Measurements from ENCODE around the gene SELPLG.
"Not testable (repeated sequence)": the region's sequence is repeated elsewhere in the genome, so short reads cannot be mapped to it uniquely, and the experiment has no call there.

Gene SELPLG

GRCh38 chr12:108638141-108638827, 4.6 kb upstream of the SELPLG start:
- no peak for DNase-seq

- no peak for DNase-seq
These were observed 3.7 kb upstream of the SELPLG start for GRCh38 chr12:108637222-108637971.

GRCh38 chr12:108635997-108636808, 2.5 kb upstream of the SELPLG start:
- no peak for DNase-seq

GRCh38 chr12:108635201-108635996, 1.7 kb upstream of the SELPLG start:
- DNase-seq = peak in 1 of 2 donors; percentile 39

- DNase-seq = peak; percentile 37 to 53
These were observed 652 bp upstream of the SELPLG start for GRCh38 chr12:108634341-108634751.

GRCh38 chr12:108633081-108633533, 587 bp downstream of the SELPLG start:
- no peak for DNase-seq

- DNase-seq = not testable (repeated sequence)
These were observed 2.4 kb downstream of the SELPLG start for GRCh38 chr12:108631261-108631660.

GRCh38 chr12:108630481-108631207, 3.0 kb downstream of the SELPLG start:
- DNase-seq = peak in 1 of 2 donors; percentile 15

- DNase-seq = peak; percentile 63 to 64
These were observed 3.7 kb downstream of the SELPLG start for GRCh38 chr12:108629824-108630476.

GRCh38 chr12:108629151-108629550, 4.5 kb downstream of the SELPLG start:
- DNase-seq = no peak

GRCh38 chr12:108627134-108627920, 6.4 kb downstream of the SELPLG start:
- DNase-seq = no peak

- no peak for DNase-seq
These were observed 8.5 kb downstream of the SELPLG start for GRCh38 chr12:108625228-108625627.

GRCh38 chr12:108623577-108623976, 10.1 kb downstream of the SELPLG start:
- DNase-seq = no peak

GRCh38 chr12:108622921-108623514, 10.7 kb downstream of the SELPLG start:
- DNase-seq = no peak

GRCh38 chr12:108622421-108622820, 11.3 kb downstream of the SELPLG start:
- DNase-seq = no peak

GRCh38 chr12:108621161-108621560, 12.5 kb downstream of the SELPLG start:
- no peak for DNase-seq

- DNase-seq = no peak
These were observed 13.3 kb downstream of the SELPLG start for GRCh38 chr12:108620236-108620879.

- no peak for DNase-seq
These were observed 14.1 kb downstream of the SELPLG start for GRCh38 chr12:108619369-108620160.

GRCh38 chr12:108618953-108619274, 14.8 kb downstream of the SELPLG start:
- not testable (repeated sequence) for DNase-seq

Data from activated CD4-positive, alpha-beta T cell treated with anti-CD3 and anti-CD28 coated beads for 4 hours (primary cell).